Activated T-cell treated with anti-CD3 and anti-CD28 coated beads, Interleukin-2, amount 50 U/mL, for 4 hours (primary cell): Measurements from ENCODE around the gene SLC9A9. TPM values are rescaled to one million over a fixed set of nuclear protein-coding genes. Genes with fewer than 3 reads are reported as not detected.

Experiments
- ATAC-seq, 2 donors: fragments of 200-7000 bp; cut with Tn5 transposase; one replicate each; pipeline ENCODE4 v1.10.0; 2021
- DNase-seq: peaks from one replicate; pipeline ENCODE4 v3.0.0-alpha.2; 2020
- H3K27me3 Mint-ChIP-seq: one replicate; pipeline ENCODE4 v1.8.0; 2021; ENCODE audit warnings: low read depth, mixed read lengths
- H3K36me3 Mint-ChIP-seq: one replicate; pipeline ENCODE4 v1.8.0; 2022; ENCODE audit warnings: mixed read lengths; ENCODE audit not compliant: insufficient read depth
- H3K4me1 Mint-ChIP-seq: one replicate; pipeline ENCODE4 v1.8.0; 2021; ENCODE audit warnings: low read depth, mixed read lengths
- H3K4me3 Mint-ChIP-seq: one replicate; pipeline ENCODE4 v1.8.0; 2021; ENCODE audit warnings: mild to moderate bottlenecking, moderate library complexity, mixed read lengths
- H3K9me3 Mint-ChIP-seq: one replicate; pipeline ENCODE4 v1.8.0; 2021; ENCODE audit warnings: mixed read lengths
- total RNA-seq, 3 donors: library from RNA; stranded (reverse); gene quantifications; one replicate each; pipeline ENCODE4 v1.2.1, GENCODE V29; 2021

The SLC9A9 gene
- total RNA-seq, 3 donors from 2014 or later: 0.56 to 0.98 (median 0.87) TPM

- no peaks in the 10 kb centered on the region for H3K27me3 Mint-ChIP-seq
- peaks cover 12% of the 10 kb centered on the region for H3K4me1 Mint-ChIP-seq
- H3K4me3 Mint-ChIP-seq: no peak overlapping the region
- DNase-seq (no peak), ATAC-seq (no peak)
- no peaks in the 10 kb centered on the region for H3K9me3 Mint-ChIP-seq
- peaks cover 5% of the 10 kb centered on the region for H3K36me3 Mint-ChIP-seq
These were observed 518.6 kb downstream of the SLC9A9 start for GRCh38 chr3:143329567-143330211.

- Mint-ChIP-seq H3K27me3 (no peaks in the 10 kb centered on the region), H3K4me1 (peaks cover 12% of the 10 kb centered on the region), H3K36me3 (peaks cover 5% of the 10 kb centered on the region), H3K9me3 (no peaks in the 10 kb centered on the region), H3K4me3 (no peak overlapping the region)
- no peak for ATAC-seq
- DNase-seq: no peak
These were observed 519.8 kb downstream of the SLC9A9 start for GRCh38 chr3:143328451-143328850.

GRCh38 chr3:143326983-143327778, 521.1 kb downstream of the SLC9A9 start:
- Mint-ChIP-seq H3K9me3 (no peaks in the 10 kb centered on the region), H3K36me3 (peaks cover 8% of the 10 kb centered on the region), H3K4me3 (no peak overlapping the region), H3K4me1 (peaks cover 12% of the 10 kb centered on the region), H3K27me3 (no peaks in the 10 kb centered on the region)
- no peak for ATAC-seq
- DNase-seq: no peak

- peaks cover 12% of the 10 kb centered on the region for H3K36me3 Mint-ChIP-seq
- H3K4me3 Mint-ChIP-seq: no peak overlapping the region
- H3K4me1 Mint-ChIP-seq: peaks cover 3% of the 10 kb centered on the region
- no peaks in the 10 kb centered on the region for H3K9me3 Mint-ChIP-seq
- no peaks in the 10 kb centered on the region for H3K27me3 Mint-ChIP-seq
- DNase-seq (no peak), ATAC-seq (no peak)
These were observed 527.1 kb downstream of the SLC9A9 start for GRCh38 chr3:143321058-143321769.

GRCh38 chr3:143315766-143316165, 532.5 kb downstream of the SLC9A9 start:
- H3K4me3 Mint-ChIP-seq: no peak overlapping the region
- DNase-seq: no peak
- H3K4me1 Mint-ChIP-seq: no peaks in the 10 kb centered on the region
- peaks cover 6% of the 10 kb centered on the region for H3K36me3 Mint-ChIP-seq
- no peaks in the 10 kb centered on the region for H3K27me3 Mint-ChIP-seq
- H3K9me3 Mint-ChIP-seq: no peaks in the 10 kb centered on the region
- ATAC-seq: no peak

GRCh38 chr3:143314251-143315093, 533.8 kb downstream of the SLC9A9 start:
- no peak for ATAC-seq

GRCh38 chr3:143313893-143314188, 534.4 kb downstream of the SLC9A9 start:
- no peak overlapping the region for H3K4me3 Mint-ChIP-seq
- no peaks in the 10 kb centered on the region for H3K4me1 Mint-ChIP-seq
- no peaks in the 10 kb centered on the region for H3K9me3 Mint-ChIP-seq
- no peaks in the 10 kb centered on the region for H3K27me3 Mint-ChIP-seq
- peaks cover 1% of the 10 kb centered on the region for H3K36me3 Mint-ChIP-seq
- no peak for ATAC-seq
- DNase-seq: no peak

More at GRCh38 chr3:143314251-143315093, 533.8 kb downstream of the SLC9A9 start:
- H3K4me3 Mint-ChIP-seq: no peak overlapping the region
- no peaks in the 10 kb centered on the region for H3K4me1 Mint-ChIP-seq
- peaks cover 1% of the 10 kb centered on the region for H3K36me3 Mint-ChIP-seq
- H3K27me3 Mint-ChIP-seq: no peaks in the 10 kb centered on the region
- H3K9me3 Mint-ChIP-seq: no peaks in the 10 kb centered on the region
- DNase-seq: no peak

GRCh38 chr3:143313025-143313892, 535.0 kb downstream of the SLC9A9 start:
- Mint-ChIP-seq H3K27me3 (no peaks in the 10 kb centered on the region), H3K9me3 (no peaks in the 10 kb centered on the region), H3K36me3 (peaks cover 1% of the 10 kb centered on the region), H3K4me1 (no peaks in the 10 kb centered on the region), H3K4me3 (no peak overlapping the region)
- ATAC-seq (no peak), DNase-seq (no peak)

GRCh38 chr3:143311096-143311495, 537.2 kb downstream of the SLC9A9 start:
- Mint-ChIP-seq H3K27me3 (no peaks in the 10 kb centered on the region), H3K4me3 (no peak overlapping the region), H3K36me3 (peaks cover 4% of the 10 kb centered on the region), H3K9me3 (no peaks in the 10 kb centered on the region), H3K4me1 (no peaks in the 10 kb centered on the region)
- ATAC-seq: no peak
- DNase-seq: no peak

GRCh38 chr3:143309705-143310104, 538.6 kb downstream of the SLC9A9 start:
- no peaks in the 10 kb centered on the region for H3K9me3 Mint-ChIP-seq
- no peaks in the 10 kb centered on the region for H3K4me1 Mint-ChIP-seq
- H3K4me3 Mint-ChIP-seq: no peak overlapping the region
- ATAC-seq (no peak), DNase-seq (no peak)
- H3K36me3 Mint-ChIP-seq: peaks cover 5% of the 10 kb centered on the region
- no peaks in the 10 kb centered on the region for H3K27me3 Mint-ChIP-seq

- no peak for DNase-seq
- no peak overlapping the region for H3K4me3 Mint-ChIP-seq
These were observed 540.6 kb downstream of the SLC9A9 start for GRCh38 chr3:143307613-143308183.

GRCh38 chr3:143306407-143306806, 541.9 kb downstream of the SLC9A9 start:
- Mint-ChIP-seq H3K4me1 (peaks cover under 1% of the 10 kb centered on the region), H3K27me3 (no peaks in the 10 kb centered on the region), H3K9me3 (no peaks in the 10 kb centered on the region), H3K4me3 (no peak overlapping the region), H3K36me3 (peaks cover 9% of the 10 kb centered on the region)
- DNase-seq: no peak
- ATAC-seq: no peak

More at GRCh38 chr3:143307613-143308183, 540.6 kb downstream of the SLC9A9 start:
- peaks cover 5% of the 10 kb centered on the region for H3K36me3 Mint-ChIP-seq
- no peak for ATAC-seq
- H3K9me3 Mint-ChIP-seq: no peaks in the 10 kb centered on the region
- H3K27me3 Mint-ChIP-seq: no peaks in the 10 kb centered on the region
- H3K4me1 Mint-ChIP-seq: no peaks in the 10 kb centered on the region

GRCh38 chr3:143302638-143303171, 545.6 kb downstream of the SLC9A9 start:
- no peaks in the 10 kb centered on the region for H3K9me3 Mint-ChIP-seq
- H3K4me1 Mint-ChIP-seq: peaks cover 14% of the 10 kb centered on the region
- H3K4me3 Mint-ChIP-seq: no peak overlapping the region
- DNase-seq: no peak
- no peaks in the 10 kb centered on the region for H3K27me3 Mint-ChIP-seq
- no peak for ATAC-seq
- peaks cover 9% of the 10 kb centered on the region for H3K36me3 Mint-ChIP-seq
